CD4-positive, alpha-beta T cell treated with Interleukin-21 for 1 hour (primary cell): ENCODE results near the gene PFDN4.
"Not testable (repeated sequence)": the region's sequence is repeated elsewhere in the genome, so short reads cannot be mapped to it uniquely, and the experiment has no call there.

ENCODE experiments used
- DNase-seq: peaks from one replicate; pipeline ENCODE4 v3.0.0-alpha.2; 2020

Gene PFDN4

GRCh38 chr20:54201268-54201846 lies 6.5 kb upstream of the PFDN4 start:
- DNase-seq = no peak

GRCh38 chr20:54203281-54203680 lies 4.6 kb upstream of the PFDN4 start:
- DNase-seq = no peak

GRCh38 chr20:54204063-54204462 lies 3.8 kb upstream of the PFDN4 start:
- no peak for DNase-seq

- no peak for DNase-seq
These were observed 3.4 kb upstream of the PFDN4 start for GRCh38 chr20:54204481-54204880.

GRCh38 chr20:54205450-54205849 lies 2.4 kb upstream of the PFDN4 start:
- no peak for DNase-seq

GRCh38 chr20:54207053-54207742 lies 689 bp upstream of the PFDN4 start:
- DNase-seq = no peak

GRCh38 chr20:54208548-54209176 lies 775 bp downstream of the PFDN4 start:
- no peak for DNase-seq

- no peak for DNase-seq
These were observed 1.4 kb downstream of the PFDN4 start for GRCh38 chr20:54209216-54209813.

- no peak for DNase-seq
These were observed 4.3 kb downstream of the PFDN4 start for GRCh38 chr20:54212226-54212625.

DNA sequence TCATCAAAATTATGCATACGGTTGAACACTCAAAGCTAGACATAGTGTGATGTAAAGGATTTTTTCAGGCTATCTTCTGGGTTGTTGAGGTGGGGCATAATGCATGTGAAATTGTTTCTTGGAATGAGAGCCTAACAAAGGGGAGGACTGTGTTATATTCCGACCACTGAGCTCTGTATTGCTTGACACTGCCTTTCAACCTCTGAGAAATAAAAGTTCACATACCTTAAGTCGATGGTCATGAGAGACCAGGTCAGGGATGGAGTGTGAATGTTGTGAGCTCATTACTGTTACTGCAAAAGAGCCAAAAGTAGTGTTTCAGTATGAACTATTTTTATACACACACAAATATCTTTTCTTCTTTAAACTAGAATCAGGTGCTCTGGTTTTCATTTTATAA lies 5.0 kb downstream of the PFDN4 start:
- DNase-seq = no peak

DNA sequence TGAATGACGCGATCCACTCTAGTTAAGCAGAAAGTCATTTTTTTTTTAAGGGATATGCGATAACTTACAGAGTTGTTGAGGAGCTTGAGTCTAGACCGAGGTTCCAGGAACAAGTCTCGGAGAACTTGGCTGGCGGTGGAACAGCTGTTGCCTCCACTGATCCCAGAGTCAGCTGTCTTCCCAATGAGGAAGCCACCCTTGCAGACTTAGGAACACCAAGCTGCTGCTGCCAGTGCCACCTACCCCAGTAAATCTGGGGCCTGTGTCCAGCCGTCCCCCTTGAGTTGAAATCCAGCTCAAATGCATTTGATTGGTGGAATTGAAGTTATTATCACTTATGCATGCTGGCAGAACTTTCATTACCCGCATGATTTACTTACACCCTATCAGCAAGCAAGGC lies 6.7 kb downstream of the PFDN4 start:
- no peak for DNase-seq

DNA sequence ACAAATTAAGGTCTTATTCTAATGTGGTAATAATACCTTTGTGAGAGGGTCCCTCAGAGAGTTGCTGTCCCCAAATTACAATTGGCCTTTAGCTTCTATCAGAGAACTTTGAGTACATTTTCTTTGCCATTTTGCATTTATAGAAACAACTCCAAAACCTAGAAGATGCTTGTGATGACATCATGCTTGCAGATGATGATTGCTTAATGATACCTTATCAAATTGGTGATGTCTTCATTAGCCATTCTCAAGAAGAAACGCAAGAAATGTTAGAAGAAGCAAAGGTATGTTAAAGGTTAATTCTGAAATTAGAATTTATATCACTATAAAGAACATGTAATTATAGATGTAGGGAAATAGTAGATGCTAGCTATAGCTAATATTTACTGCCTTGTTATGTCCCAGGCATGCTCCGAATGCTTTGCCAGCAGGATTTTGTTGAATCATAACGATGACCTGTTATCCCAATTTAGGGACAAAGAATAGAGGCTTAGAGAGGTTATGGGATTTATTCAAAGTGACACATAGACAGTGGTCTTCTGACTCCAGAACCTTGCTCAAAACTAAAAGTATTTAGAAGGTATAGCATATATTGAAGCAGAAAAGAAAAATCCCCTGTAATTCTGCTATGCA lies 7.4 kb downstream of the PFDN4 start:
- no peak for DNase-seq

DNA sequence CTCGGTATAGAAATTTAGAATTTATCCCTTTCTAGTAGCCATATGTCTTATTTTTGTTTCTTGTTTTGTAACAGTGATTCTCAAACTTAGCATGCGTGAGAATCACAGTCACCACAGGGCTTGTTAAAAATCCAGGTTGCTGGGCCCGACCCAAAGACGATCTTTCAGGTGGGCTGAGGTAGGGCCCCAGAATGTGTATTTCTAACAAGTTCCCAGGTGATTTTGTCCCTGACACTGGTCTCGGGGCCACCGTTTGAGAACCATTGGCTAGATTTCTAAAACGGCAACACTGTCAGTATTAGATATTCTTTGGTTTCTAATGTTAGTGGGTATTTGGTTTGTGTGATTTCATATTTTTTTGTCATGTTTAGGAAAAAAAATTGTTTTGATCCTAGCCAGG lies 9.9 kb downstream of the PFDN4 start:
- no peak for DNase-seq

- DNase-seq = no peak
These were observed 10.6 kb downstream of the PFDN4 start for GRCh38 chr20:54218470-54218869.

- DNase-seq = no peak
These were observed 12.0 kb downstream of the PFDN4 start for GRCh38 chr20:54219751-54220426.

DNA sequence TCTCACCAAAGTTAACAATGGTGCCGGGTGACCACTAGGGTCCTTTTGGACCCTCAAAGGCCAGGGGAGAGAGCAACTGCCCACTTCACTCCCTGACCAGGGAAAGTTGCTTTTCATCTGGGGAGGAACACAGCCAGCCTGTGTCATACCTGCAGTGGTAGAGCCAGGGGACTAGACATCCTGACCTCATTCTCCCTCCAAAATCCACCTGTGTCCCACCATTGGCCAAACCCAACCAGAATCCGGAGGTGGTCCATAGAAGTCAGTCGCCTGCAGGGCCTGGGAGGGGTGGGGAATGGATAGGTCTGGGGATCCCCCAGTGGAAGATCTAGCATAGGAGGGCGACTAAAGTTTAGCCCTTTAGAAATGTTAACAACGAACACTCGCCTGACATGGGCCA lies 12.8 kb downstream of the PFDN4 start:
- DNase-seq = no peak

GRCh38 chr20:54221353-54221752 lies 13.5 kb downstream of the PFDN4 start:
- peak; percentile 13 for DNase-seq

- no peak for DNase-seq
These were observed 14.4 kb downstream of the PFDN4 start for GRCh38 chr20:54221996-54222890.

DNA sequence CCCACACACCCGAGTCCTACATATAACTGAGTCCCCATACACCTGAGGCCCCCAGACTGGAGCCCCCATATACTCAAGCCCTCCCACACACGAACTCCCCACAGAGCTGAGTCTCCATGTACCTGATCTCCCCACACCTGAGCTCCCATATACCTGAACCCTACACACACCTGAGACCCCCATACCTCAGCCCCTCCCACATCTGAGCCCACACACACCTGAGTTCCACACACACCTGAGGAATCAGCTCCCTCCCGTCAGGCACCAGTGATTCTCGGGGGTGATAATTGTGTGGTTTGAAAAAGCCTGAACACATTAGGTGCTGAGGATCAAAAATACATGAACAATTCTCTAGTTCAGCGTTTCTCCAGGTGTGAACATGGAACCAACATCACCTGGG lies 15.4 kb downstream of the PFDN4 start:
- no peak for DNase-seq

- DNase-seq = no peak
These were observed 15.9 kb downstream of the PFDN4 start for GRCh38 chr20:54223751-54224150.

- not testable (repeated sequence) for DNase-seq
These were observed 16.8 kb downstream of the PFDN4 start for GRCh38 chr20:54224642-54225041.

DNA sequence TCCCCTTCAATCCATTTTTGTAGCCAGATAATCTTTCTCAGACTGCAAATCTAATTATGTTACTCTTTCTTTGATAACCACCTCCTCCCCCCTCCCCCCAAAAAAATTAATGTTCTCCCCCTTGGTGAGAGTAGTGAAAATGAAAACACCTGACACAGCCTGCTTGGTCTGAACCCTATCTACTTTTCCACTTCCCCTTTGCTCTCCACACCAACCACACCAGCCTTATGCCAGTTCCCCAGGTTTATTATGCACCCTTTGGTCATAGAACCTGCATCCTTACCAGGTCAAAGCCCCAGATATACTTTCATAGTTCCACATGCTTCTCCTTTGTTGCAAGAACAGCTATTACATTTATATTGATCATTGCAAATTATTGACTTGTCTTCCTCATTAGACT lies 19.4 kb downstream of the PFDN4 start:
- no peak for DNase-seq
